Stimulated activated CD4-positive, alpha-beta T cell treated with anti-CD3 and anti-CD28 coated beads, Interleukin-1b, Interleukin-23, amount 100 ng/mL, for 4 hours (primary cell): ENCODE results near the gene P2RX1.

Experiments used
- DNase-seq, 2 donors: peaks; one replicate each; pipeline ENCODE4 v3.0.0-alpha.2; 2020; ENCODE audit warnings: low read depth in 2 of 2

P2RX1 gene

DNA sequence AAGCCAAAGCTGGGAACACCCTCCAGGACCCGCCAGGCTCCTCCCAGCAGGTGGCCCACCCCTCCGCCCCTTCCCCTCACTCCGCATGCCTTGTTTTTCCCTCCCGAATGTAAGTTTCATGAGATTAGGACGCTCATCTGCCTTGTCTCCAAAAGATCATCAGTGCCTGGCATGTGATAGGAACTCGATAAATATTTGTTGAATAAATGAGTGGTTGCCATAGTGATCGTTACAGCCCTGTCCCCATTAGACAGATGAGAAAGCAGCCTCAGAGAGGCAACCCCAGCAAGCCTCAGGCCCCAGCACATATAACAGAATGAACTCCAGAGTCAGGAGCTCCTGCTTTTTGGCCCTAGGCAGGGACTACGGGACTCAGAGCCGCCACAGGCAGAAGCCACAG, 28.5 kb downstream of the P2RX1 start:
- DNase-seq: no peak

DNA sequence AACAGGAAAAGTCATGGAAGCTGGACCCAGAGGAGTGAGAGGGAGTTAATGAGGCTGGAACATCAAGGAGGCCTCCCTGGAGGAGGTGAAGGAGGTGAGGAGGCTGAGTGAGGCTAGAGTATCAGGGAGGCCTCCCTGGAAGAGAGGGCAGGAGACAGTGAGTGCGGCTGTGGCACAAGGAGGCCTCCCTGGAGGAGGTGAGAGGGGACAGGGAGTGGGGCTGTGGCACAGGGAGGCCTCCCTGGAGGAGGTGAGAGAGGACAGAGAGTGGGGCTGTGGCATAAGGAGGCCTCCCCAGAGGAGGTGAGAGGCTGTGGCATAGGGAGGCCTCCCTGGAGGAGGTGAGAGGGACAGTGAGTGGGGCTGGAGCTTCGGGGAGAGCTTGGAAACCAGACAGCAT, 28.9 kb downstream of the P2RX1 start:
- DNase-seq: no peak

- DNase-seq: no peak
These were observed 29.5 kb downstream of the P2RX1 start for GRCh38 chr17:3886776-3887175.

GRCh38 chr17:3885970-3886369, 30.3 kb downstream of the P2RX1 start:
- no peak for DNase-seq

GRCh38 chr17:3885271-3885670, 31.0 kb downstream of the P2RX1 start:
- DNase-seq: no peak

GRCh38 chr17:3884188-3884587, 32.1 kb downstream of the P2RX1 start:
- DNase-seq: no peak

GRCh38 chr17:3882276-3882675, 34.0 kb downstream of the P2RX1 start:
- no peak for DNase-seq

DNA sequence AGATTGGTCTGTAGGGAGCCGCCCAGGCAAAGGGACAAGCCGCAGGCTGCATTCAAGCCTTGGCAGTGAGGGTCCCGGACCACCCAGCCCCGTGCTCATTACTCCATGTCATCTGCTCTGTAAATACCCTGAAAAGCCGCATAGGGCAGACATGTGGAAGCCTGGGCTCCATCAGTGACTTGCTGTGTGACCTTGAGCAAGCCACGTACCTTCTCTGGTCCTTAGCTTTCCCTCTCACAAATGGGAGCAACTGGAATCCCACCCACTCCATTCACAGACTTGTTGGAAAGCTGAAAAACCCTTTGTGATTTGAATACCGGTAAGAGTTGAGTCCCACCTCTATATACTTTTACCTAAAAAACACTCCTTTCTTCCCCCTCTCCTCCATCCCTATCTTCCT, 35.3 kb downstream of the P2RX1 start:
- DNase-seq: no peak

GRCh38 chr17:3879591-3880417, 36.5 kb downstream of the P2RX1 start:
- DNase-seq: no peak

DNA sequence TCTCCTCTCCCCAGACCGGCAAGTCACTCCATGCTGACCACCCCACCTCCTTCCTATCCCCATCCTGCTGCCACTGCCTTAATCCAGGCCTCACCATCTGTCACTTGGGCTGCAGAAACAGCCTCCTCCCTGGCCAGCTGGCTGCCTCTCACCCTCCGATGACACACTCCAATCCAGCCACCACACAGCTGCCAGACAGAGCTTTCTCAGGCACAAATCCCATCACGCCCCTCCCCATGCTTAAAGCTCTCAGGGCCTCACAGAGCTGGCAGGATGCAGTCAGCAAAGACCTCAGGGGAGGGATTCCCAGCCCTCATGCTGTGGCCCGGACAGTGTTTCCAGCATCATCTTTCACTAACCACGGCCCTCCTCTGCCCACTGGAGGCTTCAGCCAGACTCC, 37.1 kb downstream of the P2RX1 start:
- DNase-seq: no peak

DNA sequence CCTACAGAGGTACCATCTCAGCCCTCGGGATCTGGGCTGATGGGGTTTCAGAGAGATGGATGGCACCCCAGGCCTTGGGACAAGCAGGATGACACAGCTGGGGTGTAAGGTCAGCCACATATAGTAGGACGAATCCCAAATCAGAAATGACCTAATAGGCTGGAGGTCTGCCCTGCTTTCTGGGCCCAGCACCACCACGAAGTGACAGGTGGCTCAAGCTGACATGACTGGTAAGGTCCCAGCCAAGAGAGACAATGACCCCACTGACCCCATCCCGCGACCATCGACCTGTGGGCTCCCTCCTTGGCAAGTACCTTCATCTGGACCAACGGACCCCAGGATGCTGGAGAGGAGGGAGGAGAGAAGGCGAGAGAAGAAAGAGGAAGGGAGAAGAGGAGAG, 39.0 kb downstream of the P2RX1 start:
- DNase-seq: no peak

DNA sequence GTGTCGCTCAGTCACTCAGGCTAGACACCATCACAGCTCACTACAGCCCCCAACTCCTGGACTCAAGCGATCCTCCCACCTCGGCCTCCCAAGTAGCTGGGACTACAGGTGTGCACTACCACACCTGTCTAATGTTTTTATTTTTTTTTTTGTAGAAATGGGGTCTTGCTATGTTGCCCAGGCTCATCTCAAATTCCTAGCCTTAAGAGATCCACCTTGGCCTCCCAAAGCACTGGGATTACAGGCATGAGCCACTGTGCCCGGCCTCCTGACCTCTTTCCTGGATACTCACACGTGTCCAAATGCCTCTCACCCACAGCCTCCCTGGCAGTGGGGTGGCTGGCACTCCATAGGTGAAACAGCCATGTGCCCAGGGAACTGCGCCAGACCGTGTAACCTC, 40.9 kb downstream of the P2RX1 start:
- DNase-seq: no peak

DNA sequence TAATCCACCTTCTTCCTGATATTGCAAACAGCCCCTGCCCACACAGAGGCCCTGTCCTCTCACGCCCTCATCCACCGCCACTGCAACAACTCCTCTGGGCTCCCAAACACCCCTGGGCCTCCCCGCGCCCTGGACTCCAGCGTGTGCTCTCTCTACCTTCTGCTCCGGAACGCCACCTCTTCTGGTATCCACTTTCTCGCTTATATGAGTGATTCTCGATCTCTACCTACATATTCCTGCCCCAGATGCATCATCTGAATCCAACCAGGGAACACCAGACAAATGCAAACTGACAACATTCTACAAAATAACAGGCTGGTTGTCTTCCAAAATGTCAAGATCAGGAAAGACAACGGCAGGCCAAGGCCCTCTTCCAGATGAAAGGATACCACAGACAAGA, 42.4 kb downstream of the P2RX1 start:
- no peak for DNase-seq

GRCh38 chr17:3870871-3871306, 45.4 kb downstream of the P2RX1 start:
- no peak for DNase-seq

GRCh38 chr17:3867606-3868005, 48.7 kb downstream of the P2RX1 start:
- no peak for DNase-seq

DNA sequence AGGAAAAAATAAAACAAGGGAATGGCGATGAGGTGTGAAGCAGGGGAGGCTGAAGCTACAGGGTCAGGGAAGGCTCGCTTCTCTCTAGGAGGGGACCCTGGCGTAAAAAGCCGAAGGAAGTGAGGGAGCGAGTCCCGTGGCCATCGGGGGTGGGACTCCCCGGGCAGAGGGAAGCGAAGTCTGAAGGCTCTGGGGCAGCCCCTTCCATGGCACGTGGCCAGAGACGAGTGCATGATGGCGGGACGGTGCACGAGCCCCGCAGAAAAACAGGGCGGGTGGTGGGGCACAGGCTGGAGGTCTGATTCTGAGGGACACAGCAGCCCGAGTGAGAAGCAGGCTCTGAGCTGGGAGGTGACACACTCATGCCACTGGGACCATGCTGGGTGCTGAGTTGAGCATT, 49.2 kb downstream of the P2RX1 start:
- no peak for DNase-seq

- DNase-seq: no peak
These were observed 50.0 kb downstream of the P2RX1 start for GRCh38 chr17:3866276-3866675.

DNA sequence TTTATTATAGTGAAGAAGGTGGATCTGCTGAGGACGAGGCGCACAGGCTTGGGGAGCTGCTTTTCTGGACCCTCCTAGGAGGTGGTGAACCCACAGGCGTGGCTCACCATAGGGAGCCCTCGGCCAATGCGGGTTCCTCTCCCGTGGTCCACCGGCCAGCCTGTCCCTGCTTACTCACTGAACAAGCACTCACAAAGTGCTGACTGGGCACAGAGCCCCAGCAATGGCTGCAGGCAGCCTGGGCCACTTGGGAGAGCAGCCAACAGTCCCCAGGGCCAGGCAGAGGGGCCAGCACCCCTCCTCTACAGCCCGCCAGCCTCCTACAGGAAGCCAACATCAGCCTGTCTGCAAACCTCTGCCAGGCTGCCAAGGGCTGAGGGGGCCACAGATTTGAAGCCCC, 51.1 kb downstream of the P2RX1 start:
- no peak for DNase-seq

- DNase-seq: no peak
These were observed 51.7 kb downstream of the P2RX1 start for GRCh38 chr17:3864534-3864933.

DNA sequence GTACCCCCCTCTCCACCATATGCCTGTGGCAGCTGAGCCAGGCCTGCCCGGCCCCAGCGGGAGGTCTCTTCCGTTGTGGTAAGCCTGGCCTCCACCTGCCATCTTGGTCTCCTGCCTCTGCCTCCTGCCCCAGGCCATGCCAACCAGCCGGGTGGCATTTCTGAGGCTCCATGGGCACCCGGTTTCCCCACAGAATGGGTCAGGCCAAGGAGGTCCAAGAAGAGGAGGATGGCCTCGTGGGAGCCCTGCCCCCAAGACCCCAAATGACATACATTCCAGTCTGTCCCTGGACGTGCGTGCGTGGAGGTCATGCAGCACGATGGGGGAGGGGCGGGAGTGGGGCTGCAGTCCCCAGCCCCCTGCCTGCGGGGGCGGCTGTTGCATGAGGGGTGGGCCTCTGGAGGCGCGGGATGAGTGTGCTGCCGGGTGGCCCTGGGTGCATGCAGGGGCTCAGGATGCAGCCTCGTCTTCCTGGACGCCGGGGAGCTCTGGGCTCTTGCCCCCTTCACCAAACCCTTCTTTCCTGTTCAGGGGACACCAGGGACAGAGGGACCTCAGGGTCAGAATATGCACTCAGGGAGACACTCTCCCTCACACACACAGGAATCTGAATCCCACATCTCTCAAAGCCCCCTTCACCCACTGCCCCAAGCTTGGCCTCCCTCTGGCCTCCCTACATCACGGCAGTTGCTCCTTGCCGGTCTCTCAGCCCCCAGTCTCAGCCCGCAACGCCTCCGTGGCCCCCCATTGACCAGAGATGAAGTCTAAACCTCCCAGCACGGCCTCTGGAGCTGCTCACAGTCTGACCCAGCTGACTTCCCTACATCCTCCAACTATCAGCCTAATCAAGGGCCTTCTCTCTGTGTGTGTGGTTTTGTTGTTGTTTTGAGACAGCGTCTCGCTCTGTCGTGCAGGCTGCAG, 54.2 kb downstream of the P2RX1 start:
- DNase-seq: no peak

GRCh38 chr17:3860939-3861700, 55.1 kb downstream of the P2RX1 start:
- no peak for DNase-seq

DNA sequence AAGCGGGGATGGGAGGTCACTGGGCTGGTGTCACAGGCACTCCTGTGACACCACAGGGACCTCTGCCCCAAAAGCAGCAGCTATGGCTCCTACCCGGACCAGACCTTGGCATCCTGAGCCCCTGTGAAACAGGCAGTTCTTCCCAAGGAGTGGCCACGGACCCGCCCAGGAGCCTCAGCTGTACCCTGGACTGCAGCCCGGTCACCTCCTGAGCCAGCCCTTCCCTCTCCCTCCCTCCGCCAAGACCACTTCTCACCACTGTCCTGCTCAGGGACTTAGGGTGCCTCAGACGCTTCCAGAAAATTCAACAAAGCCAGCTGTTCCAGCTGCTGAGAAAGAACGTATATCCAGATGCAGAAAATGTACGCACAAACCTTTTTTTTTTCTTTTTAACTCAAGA, 56.3 kb downstream of the P2RX1 start:
- no peak for DNase-seq
